Brain microvascular endothelial cell (primary cell): ENCODE measurements around the gene GREB1.

ENCODE experiments used
- DNase-seq: peaks from one replicate; pipeline ENCODE4 v3.0.0-alpha.2; 2020
- H3K27ac ChIP-seq: fragments of 250-450 bp; sonication (Bioruptor Pico); 2 replicates; pipeline ENCODE4 v1.5.1; 2020; ENCODE audit warnings: mild to moderate bottlenecking, moderate library complexity
- H3K27me3 ChIP-seq: fragments of 250-450 bp; sonication (Bioruptor Pico); replicated peaks from 2 replicates; pipeline ENCODE4 v1.5.1; 2020; ENCODE audit warnings: mild to moderate bottlenecking
- H3K36me3 ChIP-seq: fragments of 250-450 bp; sonication (Bioruptor Pico); replicated peaks from 2 replicates; pipeline ENCODE4 v1.5.1; 2020; ENCODE audit warnings: mild to moderate bottlenecking
- H3K4me3 ChIP-seq: 2 replicates; pipeline ENCODE4 v1.5.1; 2011; ENCODE audit warnings: low read depth, mild to moderate bottlenecking, control low read depth, low read length, moderate library complexity
- in situ Hi-C: cut with HindIII; loops from 2 replicates; pipeline ENCODE4 v1.10.0; 2017; ENCODE audit warnings: low sequenced_read_pairs, low pct_ligation_motif_present
- TF ChIP-seq, protein P1 (sequence below): IDR thresholded peaks from 2 replicates; pipeline ENCODE4 v1.5.1; 2011; ENCODE audit warnings: low read depth, mild to moderate bottlenecking, moderate library complexity, low read length, control low read depth, inconsistent platforms; ENCODE audit errors: missing control alignments

Gene GREB1

DNA sequence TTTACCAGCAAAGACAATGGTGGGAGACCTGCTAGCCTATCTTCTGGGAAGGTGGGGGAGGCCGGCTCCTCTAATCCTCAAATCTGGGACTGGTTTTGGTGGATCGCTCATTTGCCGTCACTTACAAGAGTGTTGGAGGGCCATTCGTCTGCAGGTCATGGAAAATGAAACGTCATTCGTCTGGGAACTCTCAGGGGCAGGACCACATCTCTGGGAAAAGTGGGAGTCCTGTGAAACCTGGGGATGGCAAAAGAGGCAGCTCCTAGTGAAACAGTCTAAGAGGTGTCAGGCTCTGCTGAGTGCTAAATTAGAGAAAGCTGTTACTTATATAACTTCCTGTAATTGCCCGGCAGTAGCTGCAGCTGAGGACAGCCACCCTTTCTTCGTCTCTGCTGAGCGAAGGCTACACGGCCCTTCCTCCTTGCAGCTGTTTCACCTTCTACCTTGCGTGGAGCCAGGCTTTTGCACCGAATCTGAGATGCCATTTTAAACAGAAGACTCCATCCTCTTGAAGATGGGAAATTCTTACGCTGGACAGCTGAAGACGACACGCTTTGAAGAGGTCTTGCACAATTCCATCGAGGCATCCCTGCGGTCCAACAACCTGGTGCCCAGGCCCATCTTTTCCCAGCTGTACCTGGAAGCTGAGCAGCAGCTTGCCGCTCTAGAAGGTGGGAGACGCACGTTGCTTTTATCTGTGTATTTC is 22.4 kb downstream of the GREB1 start:
- Histone ChIP-seq H3K36me3 (no peaks in the 10 kb centered on the region), H3K27ac (no peak overlapping the region), H3K27me3 (peaks cover 12% of the 10 kb centered on the region), H3K4me3 (no peak overlapping the region)
- in situ Hi-C loops = no loop called here
- TF ChIP-seq, protein P1, sequence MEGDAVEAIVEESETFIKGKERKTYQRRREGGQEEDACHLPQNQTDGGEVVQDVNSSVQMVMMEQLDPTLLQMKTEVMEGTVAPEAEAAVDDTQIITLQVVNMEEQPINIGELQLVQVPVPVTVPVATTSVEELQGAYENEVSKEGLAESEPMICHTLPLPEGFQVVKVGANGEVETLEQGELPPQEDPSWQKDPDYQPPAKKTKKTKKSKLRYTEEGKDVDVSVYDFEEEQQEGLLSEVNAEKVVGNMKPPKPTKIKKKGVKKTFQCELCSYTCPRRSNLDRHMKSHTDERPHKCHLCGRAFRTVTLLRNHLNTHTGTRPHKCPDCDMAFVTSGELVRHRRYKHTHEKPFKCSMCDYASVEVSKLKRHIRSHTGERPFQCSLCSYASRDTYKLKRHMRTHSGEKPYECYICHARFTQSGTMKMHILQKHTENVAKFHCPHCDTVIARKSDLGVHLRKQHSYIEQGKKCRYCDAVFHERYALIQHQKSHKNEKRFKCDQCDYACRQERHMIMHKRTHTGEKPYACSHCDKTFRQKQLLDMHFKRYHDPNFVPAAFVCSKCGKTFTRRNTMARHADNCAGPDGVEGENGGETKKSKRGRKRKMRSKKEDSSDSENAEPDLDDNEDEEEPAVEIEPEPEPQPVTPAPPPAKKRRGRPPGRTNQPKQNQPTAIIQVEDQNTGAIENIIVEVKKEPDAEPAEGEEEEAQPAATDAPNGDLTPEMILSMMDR = no peak
- no peak for DNase-seq

DNA sequence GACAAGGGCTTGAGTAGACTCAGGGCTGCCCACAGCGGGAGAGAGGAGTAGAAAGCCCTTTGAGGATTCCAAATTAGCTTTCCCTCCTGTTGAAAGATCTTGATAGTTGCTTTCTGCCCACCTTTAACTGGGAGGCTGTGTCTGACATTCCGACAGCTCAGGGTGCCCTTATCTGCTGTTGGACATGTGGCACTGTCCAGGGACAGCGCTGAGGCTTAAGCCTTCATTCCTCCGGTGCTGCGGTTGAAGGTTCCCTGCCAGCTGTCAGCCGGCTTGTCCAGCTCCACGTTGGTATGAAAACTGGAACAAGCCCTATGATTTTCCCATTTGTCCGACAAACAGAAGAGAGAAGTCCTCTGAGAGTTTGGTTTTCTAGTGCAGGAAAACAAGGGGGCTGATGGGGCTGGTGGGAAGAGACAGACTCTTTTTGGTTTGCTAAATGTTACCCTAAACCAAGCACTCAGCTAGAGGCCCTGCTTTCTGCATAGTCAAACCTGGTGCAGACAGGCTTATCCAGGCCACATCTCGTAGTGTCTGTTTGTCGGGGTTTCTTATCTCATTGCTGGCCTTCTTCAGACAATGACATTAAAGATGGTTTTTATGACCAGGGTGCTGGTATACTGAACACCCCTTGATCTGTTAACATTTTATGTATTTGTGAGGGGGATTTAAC is 24.5 kb downstream of the GREB1 start:
- Histone ChIP-seq H3K27me3 (peaks cover 12% of the 10 kb centered on the region), H3K36me3 (no peaks in the 10 kb centered on the region), H3K27ac (no peak overlapping the region), H3K4me3 (no peak overlapping the region)
- in situ Hi-C loops = no loop called here
- TF ChIP-seq, protein P1 = no peak
- no peak for DNase-seq

- no peaks in the 10 kb centered on the region for H3K36me3 ChIP-seq
- no peak for DNase-seq
- in situ Hi-C loops = no loop called here
- H3K27ac ChIP-seq = no peak overlapping the region
- no peak overlapping the region for H3K4me3 ChIP-seq
- peaks cover 12% of the 10 kb centered on the region for H3K27me3 ChIP-seq
- TF ChIP-seq, protein P1 = no peak
These were observed 25.4 kb downstream of the GREB1 start for GRCh38 chr2:11559066-11559785.

GRCh38 chr2:11559786-11560155 is 25.9 kb downstream of the GREB1 start:
- TF ChIP-seq, protein P1 = no peak
- H3K27me3 ChIP-seq = peaks cover 12% of the 10 kb centered on the region
- in situ Hi-C loops = no loop called here
- no peak overlapping the region for H3K4me3 ChIP-seq
- no peak for DNase-seq
- no peaks in the 10 kb centered on the region for H3K36me3 ChIP-seq
- no peak overlapping the region for H3K27ac ChIP-seq

- Histone ChIP-seq H3K36me3 (no peaks in the 10 kb centered on the region), H3K27me3 (peaks cover 10% of the 10 kb centered on the region), H3K27ac (no peak overlapping the region), H3K4me3 (no peak overlapping the region)
- TF ChIP-seq, protein P1 = no peak
- DNase-seq = no peak
- in situ Hi-C loops = no loop called here
These were observed 27.0 kb downstream of the GREB1 start for GRCh38 chr2:11560806-11561205.
